Measurements from ENCODE around the gene ZBTB21. TPM values are rescaled to one million over a fixed set of nuclear protein-coding genes. Genes with fewer than 3 reads are reported as not detected.

The ZBTB21 gene
- polyA plus RNA-seq, 1 of the 3 experiments (the other 2 are of a cell fraction) = 2.9 TPM

GRCh38 chr21:41954654-41955499, 55.3 kb downstream of the ZBTB21 start:
- POLR2A ChIA-PET = no interaction called here
- Histone ChIP-seq H3K9ac (no peak overlapping the region), H3K4me1 (ENCODE audit: control insufficient read depth in 1 of 2, insufficient read depth in 2 of 2, low read depth in 1 of 2, low read length in 1 of 2) (peaks cover 17 to 32% of the 10 kb centered on the region in 2 experiments; a peak in 3 of 4 replicates), H2AFZ (ENCODE audit: low read depth) (no peak overlapping the region), H3K27ac (ENCODE audit: low read depth in 2 of 2, low read length in 1 of 2) (no peak overlapping the region), H3K79me2 (ENCODE audit: insufficient read depth) (peaks cover 33% of the 10 kb centered on the region), H3K9me3 (no peaks in the 10 kb centered on the region), H3K4me3 (ENCODE audit: low read depth in 2 of 2, low read length in 1 of 2) (no peak overlapping the region), H3F3A (replicated peaks; ENCODE audit: insufficient read depth) (peaks cover 32% of the 10 kb centered on the region), H3K9me2 (no peaks in the 10 kb centered on the region), H3K4me2 (no peak overlapping the region), H3K27me3 (ENCODE audit: insufficient read depth) (no peaks in the 10 kb centered on the region), H3K36me3 (replicated peaks in 1 of 2; ENCODE audit: control insufficient read depth in 1 of 2, insufficient read depth in 2 of 2, low read length in 1 of 2) (no peaks in the 10 kb centered on the region), H4K20me1 (ENCODE audit: insufficient read depth) (no peaks in the 10 kb centered on the region)
- WGBS (ENCODE audit: low lambda C conversion rate) = 93% methylated on average over 20 of the region's 20 CpGs
- TF ChIP-seq, protein P1, sequence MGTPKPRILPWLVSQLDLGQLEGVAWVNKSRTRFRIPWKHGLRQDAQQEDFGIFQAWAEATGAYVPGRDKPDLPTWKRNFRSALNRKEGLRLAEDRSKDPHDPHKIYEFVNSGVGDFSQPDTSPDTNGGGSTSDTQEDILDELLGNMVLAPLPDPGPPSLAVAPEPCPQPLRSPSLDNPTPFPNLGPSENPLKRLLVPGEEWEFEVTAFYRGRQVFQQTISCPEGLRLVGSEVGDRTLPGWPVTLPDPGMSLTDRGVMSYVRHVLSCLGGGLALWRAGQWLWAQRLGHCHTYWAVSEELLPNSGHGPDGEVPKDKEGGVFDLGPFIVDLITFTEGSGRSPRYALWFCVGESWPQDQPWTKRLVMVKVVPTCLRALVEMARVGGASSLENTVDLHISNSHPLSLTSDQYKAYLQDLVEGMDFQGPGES (IDR thresholded peaks at IDR 0.05; ENCODE audit: low read depth, low read length) = no peak
- TF ChIP-seq ELF1 (IDR thresholded peaks at IDR 0.05) (no peak), USF1 (IDR thresholded peaks at IDR 0.05; ENCODE audit: borderline replicate concordance, low read depth) (no peak), CHD2 (IDR thresholded peaks at IDR 0.05; ENCODE audit: low read length, partially characterized antibody) (no peak), YY1 (IDR thresholded peaks at IDR 0.05; ENCODE audit: low read depth) (no peak), RAD21 (IDR thresholded peaks at IDR 0.05; ENCODE audit: low read length) (no peak), RXRA (IDR thresholded peaks at IDR 0.05; ENCODE audit: borderline replicate concordance, low read depth) (no peak), MXI1 (IDR thresholded peaks at IDR 0.05; ENCODE audit: low read depth, low read length) (no peak), CTCF (IDR thresholded peaks at IDR 0.05) (no peak), EP300 (IDR thresholded peaks at IDR 0.05; ENCODE audit: borderline replicate concordance in 1 of 2, low read depth in 1 of 2, low read length in 1 of 2) (no peak), TAF1 (IDR thresholded peaks at IDR 0.05; ENCODE audit: borderline replicate concordance, low read depth, low read length) (no peak), FOSL2 (IDR thresholded peaks at IDR 0.05; ENCODE audit: borderline replicate concordance, low read depth) (no peak), JUND (IDR thresholded peaks at IDR 0.05) (no peak), SMC3 (IDR thresholded peaks at IDR 0.05; ENCODE audit: low read depth, low read length) (no peak), MEF2A (IDR thresholded peaks at IDR 0.05; ENCODE audit: borderline replicate concordance, low read depth) (no peak), SIN3A (IDR thresholded peaks at IDR 0.05; ENCODE audit: borderline replicate concordance, low read depth, low read length) (no peak), TEAD4 (IDR thresholded peaks at IDR 0.05; ENCODE audit: borderline replicate concordance, insufficient read depth) (no peak)
- DNase-seq = no peak
- CTCF ChIA-PET = no interaction called here
